Activated T-helper 9 cell treated with anti-CD3 and anti-CD28 coated beads, Interleukin-2, amount 50 U/mL, for 16 hours (primary cell): ENCODE results near the gene TCP11L2.
"Not testable (repeated sequence)": the region's sequence is repeated elsewhere in the genome, so short reads cannot be mapped to it uniquely, and the experiment has no call there.

Source experiments
- DNase-seq: peaks from one replicate; pipeline ENCODE4 v3.0.0-alpha.2; 2020; ENCODE audit warnings: low read depth

The TCP11L2 gene

GRCh38 chr12:106307181-106307580 is 4.6 kb downstream of the TCP11L2 start:
- no peak for DNase-seq

DNA sequence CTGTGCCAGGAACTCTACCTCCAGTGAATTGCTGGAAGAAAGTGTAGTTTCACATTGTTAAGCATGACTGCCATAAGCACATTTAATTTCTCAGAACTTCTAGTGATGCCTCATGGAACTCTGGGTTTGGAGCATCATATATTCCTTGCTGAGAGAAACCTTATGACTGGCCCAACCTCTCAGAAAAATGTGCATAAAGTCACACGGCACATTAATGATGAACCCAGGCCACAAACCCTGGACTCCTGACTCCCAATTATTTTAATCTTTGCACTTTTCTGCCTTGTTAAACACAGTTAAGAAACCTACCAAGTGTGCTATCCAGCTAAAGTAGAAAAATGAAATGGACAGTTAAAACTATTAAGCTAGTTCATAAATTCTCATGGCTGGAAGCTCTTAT is 5.6 kb downstream of the TCP11L2 start:
- DNase-seq, result no peak

DNA sequence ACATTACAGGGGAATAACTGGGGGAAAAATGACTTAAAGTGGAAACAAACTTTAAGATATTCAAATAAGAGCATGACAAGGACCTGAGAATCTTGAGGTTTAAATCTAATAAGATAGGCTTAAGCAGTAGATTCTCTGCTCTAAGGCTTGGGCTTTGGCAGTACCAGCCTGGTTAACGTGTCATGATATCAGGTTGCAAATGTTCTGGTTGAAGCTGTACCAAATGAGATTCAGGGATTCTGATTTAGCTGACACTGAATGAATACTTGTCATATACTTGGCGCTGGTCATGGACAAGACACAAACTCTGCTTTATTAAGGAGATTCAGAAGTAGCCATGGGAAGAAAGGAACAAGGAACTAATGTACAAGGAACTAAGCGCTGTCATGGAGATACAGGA is 6.1 kb downstream of the TCP11L2 start:
- DNase-seq, result no peak

DNA sequence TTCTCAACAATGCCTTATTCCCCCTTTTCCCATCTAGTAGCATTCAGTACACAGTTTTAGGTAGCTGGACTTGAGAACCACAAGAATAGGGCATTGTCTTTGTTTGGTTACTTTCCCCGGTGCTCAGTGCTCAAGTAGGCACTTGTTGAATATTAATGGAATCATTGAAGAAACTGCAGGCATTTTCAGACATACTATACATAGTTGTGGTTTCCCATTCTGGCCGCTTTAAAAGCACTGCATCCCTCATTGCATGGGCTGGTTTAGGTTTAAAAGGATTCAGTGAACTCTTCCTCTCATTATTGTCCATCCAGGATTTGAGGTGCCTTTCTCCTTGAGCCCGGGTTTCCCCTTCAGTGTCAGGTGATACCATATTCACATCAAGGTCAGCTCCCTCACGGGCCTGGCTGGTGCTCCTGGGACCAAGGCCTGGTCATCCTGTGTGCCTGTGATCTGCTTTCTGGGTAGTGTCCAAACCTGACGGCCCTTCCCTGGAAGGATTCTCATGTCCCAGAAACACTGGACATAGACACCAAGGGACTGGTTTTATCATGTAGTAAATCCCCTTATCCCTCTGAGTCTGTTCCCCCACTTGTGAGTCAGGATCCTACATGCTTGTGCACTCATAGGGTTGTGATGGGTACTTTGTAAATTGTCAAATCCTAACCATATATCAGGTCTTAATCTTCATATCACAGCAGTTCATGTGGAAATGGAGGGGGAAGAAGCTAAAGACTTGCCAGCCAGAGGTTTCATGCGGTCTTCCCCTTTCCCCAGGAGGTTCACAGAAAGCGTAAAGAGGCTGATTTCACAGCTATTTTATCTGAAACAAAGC is 7.4 kb downstream of the TCP11L2 start:
- DNase-seq, result no peak

- no peak for DNase-seq
Observed at GRCh38 chr12:106310687-106311086, 8.2 kb downstream of the TCP11L2 start.

GRCh38 chr12:106311139-106311538 is 8.6 kb downstream of the TCP11L2 start:
- DNase-seq, result no peak

DNA sequence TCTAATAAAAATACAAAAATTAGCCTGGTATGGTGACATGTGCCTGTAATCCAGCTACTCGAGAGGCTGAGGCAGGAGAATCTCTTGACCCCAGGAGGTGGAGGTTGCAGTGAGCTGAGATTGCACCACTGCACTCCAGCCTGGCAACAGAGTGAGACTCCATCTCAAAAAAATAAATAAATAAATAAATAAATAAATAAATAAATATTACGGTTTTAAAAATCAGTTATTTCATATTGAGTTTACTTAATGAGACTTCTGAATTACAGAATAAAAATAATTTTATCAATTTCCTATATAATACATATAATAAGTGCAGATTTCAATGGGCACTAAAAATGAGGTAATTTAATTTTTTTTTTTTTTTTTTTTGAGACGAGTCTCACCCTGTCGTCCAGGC is 10.9 kb downstream of the TCP11L2 start:
- DNase-seq, result not testable (repeated sequence)

- no peak for DNase-seq
Observed at GRCh38 chr12:106315523-106315922, 13.0 kb downstream of the TCP11L2 start.

- no peak for DNase-seq
Observed at GRCh38 chr12:106317406-106318082, 15.0 kb downstream of the TCP11L2 start.

GRCh38 chr12:106321139-106321850 is 18.8 kb downstream of the TCP11L2 start:
- no peak for DNase-seq

DNA sequence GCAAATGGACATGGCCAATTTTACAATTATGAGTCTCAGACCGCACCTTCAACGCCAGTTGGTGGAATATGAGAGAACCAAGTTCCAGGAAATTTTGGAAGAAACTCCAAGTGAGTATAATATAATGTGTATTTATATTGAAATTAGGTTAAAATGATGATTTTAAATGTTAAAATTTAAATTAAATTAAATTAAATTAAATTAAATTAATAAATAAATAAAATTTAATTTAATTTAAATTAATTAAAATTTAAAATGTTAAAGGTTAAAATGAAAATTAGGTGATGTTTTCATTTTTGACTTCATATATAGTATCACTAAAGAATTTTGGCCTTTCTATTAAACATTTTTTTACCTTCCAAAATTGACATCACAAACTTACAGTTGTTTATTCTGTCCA is 21.0 kb downstream of the TCP11L2 start:
- no peak for DNase-seq

- no peak for DNase-seq
Observed at GRCh38 chr12:106327309-106327869, 24.9 kb downstream of the TCP11L2 start.

DNA sequence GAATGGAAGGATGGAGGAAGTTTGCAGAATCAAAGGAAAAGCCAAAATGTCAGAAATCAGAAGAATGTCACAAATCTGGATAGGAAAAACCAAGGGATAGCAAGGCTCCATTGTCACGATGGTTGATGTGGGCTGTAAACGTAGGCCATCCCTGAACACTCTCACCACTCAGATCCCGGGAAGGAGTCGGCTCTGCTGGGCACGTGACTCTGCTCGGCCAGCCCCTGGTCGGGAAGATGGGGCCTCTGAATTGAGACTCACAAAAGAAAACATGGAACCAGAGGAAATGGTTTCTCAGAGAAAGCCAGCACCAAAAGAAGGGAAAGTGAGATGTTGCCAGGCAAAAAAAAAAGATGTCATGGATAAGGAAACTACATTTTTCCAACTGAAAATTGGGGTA is 26.2 kb downstream of the TCP11L2 start:
- no peak for DNase-seq

GRCh38 chr12:106329231-106329982 is 26.9 kb downstream of the TCP11L2 start:
- no peak for DNase-seq

- DNase-seq, result no peak
Observed at GRCh38 chr12:106331599-106331998, 29.1 kb downstream of the TCP11L2 start.

GRCh38 chr12:106332536-106332935 is 30.0 kb downstream of the TCP11L2 start:
- DNase-seq, result no peak

GRCh38 chr12:106333010-106333409 is 30.5 kb downstream of the TCP11L2 start:
- no peak for DNase-seq

DNA sequence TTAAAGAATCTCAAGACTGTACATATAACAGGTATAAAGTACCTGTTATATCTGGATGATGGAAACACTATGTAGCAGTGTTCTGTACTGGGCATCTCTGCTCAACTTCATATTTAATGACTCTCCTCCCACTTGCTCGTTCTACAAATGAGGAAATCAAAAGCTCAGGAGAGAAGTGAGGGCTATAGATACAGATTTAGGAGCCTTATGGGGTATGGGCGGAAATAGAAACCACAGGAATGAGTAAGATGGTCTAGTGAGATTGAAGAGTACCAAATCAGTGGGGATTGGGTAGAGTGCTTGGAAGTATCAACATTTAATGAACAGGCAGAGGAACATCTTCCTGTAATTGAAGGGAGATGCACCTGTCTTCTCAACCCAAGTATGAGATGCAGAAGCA is 31.2 kb downstream of the TCP11L2 start:
- no peak for DNase-seq

GRCh38 chr12:106341086-106341877 is 38.7 kb downstream of the TCP11L2 start:
- DNase-seq, result no peak

DNA sequence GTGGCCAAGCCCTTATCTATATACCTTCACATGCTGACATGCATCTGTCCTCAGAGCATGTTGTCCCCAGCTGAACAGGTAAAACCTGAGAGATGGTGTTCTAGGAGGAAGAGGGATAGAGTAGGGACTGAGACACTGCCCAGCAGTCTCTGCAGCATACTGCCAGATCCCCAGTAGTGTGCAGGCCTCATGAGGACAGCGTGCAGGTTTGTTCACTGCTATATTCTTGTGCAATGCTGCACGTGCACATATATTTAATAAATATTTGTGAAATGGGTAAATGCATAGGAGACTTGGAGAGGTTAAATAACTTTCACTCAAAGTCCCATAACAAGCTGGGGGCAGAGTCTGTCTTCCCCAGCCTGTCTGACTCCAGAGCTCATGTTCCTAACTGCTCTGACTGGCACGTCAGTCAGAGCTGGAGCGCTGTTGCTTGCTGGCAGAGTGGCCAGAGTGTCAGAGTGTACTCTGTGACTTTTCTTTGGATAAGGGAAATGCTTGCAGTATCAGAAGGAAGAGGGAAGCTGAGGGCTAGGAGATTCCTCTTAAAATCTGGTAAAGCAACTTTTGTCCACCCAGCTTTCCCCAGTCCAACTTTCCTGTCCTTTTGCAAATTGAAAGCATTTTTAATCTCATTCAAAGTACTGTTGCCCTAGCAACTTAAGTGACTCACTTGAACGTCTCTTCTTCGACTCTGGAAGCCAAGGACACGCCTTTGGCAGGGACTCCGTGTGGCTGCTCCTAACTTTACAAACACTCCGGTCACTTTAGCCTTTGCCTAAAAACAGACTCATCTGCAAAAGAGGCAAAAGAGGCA is 40.1 kb downstream of the TCP11L2 start:
- no peak for DNase-seq
